LNCAP (cell line): ENCODE results near the gene CORO2B.

Experiments used
- CTCF ChIP-seq: fragments of 450-650 bp; IDR thresholded peaks from 2 replicates; pipeline ENCODE4 v1.5.1; 2017; ENCODE audit warnings: mild to moderate bottlenecking

CORO2B gene

GRCh38 chr15:68597581-68597980 lies 18.8 kb downstream of the CORO2B start:
- no peak for TF ChIP-seq CTCF

- no peak for TF ChIP-seq CTCF
Observed at GRCh38 chr15:68598171-68599152, 19.7 kb downstream of the CORO2B start.

GRCh38 chr15:68599153-68599545 lies 20.4 kb downstream of the CORO2B start:
- TF ChIP-seq CTCF: no peak

GRCh38 chr15:68599560-68600071 lies 20.8 kb downstream of the CORO2B start:
- TF ChIP-seq CTCF: no peak

GRCh38 chr15:68601206-68602197 lies 22.7 kb downstream of the CORO2B start:
- no peak for TF ChIP-seq CTCF

GRCh38 chr15:68602459-68603215 lies 23.8 kb downstream of the CORO2B start:
- TF ChIP-seq CTCF: no peak

- TF ChIP-seq CTCF: no peak
Observed at GRCh38 chr15:68603216-68603595, 24.4 kb downstream of the CORO2B start.
